DLD1 (cell line): ENCODE results near the gene THSD7B.

ENCODE experiments used
- in situ Hi-C: cut with HindIII; loops from 2 replicates; pipeline ENCODE4 v1.10.0; 2017; ENCODE audit warnings: low sequenced_read_pairs

The THSD7B gene

DNA sequence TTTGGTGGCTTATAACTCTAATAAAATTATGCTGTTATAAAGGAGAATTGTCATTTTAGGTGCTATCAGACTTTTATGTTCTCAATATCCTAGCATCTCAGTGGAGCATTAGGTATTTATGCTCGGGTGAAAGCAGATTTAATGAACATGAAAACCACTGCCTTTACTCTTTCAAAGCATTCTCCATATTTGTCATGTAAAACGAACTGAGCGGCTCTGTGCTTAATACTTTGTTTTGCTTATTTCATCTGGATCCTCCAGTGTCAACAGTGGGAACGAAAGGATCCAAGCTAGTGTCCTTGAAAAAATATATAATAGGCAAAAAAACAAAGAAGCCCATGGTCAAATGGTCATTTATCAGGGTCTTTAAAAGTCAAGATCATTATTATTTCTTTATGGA lies 53.5 kb downstream of the THSD7B start:
- in situ Hi-C loops = no loop called here

DNA sequence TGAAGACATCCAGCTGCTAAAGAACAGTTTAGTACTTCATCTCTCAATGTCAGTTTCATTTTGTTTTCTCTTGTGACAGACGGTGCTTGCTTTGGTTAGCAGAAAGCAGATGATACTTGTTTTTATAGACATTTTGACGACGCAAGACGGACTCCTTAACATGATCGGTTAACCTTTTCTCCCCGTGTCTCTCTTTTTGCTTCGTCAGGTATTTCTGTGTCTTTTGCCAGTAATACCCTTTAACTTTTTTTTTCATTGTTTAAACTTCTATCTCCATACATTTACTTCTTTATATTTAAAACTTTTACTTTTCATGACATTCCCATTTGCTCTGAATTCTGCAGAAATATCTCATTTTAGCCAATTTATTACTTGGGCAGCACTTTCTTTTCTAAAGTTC lies 57.9 kb downstream of the THSD7B start:
- in situ Hi-C loops = no loop called here

DNA sequence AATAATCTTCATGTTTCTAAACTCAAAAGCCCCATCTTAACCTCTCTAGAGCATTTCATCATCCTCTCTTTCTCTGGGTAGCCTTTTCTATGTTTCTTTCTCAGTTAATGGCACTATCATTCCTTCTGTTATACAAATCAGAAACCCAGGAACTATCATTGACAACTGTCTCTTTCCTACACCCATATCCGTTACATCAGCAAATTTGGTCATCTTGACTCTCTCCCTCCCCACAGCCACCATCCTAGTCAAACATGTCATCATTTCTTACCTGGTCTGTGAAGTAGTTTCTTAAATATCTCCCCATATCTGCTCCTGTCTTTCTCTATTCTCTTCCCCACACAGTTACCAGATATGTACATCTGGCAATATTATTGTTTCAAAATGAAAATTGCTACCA lies 62.8 kb downstream of the THSD7B start:
- in situ Hi-C loops = no loop called here

DNA sequence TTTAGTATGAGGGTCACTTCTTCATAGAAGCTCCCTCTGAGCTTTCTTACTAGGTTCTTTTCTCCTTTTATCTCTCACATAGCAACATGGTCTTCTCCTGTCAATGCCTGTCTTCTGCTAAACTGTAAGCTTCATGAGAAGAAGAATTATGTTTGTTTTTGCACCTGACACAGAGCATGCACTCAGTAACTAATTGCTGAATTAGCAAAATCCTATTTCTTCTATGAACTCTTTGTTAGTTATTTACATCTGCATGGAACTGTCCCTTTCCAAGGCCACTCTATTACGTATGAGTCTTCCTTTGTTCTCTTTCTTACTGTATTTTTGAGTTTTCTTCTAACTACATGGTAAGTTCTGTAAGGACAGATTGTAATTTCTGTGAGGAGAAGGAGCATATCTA lies 63.4 kb downstream of the THSD7B start:
- in situ Hi-C loops = no loop called here

DNA sequence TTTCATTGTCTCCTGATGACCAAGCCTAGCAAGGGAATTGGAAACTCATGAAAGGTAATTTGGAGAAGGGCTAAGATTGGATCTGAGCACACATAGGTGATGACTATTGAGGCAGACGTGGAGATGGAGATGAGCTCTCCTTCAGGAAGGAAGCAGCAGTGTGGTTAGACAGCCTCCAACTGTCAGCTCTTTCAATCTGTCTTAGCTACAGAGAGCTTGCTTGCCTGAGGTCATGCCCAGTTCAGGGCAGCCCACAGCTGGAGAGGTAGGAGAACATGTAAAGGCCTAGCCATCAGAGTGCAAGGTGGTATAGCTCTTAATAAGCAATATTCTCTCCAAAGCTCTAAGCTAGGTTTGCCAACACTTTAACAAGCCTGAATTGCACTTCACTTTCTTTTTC lies 79.2 kb downstream of the THSD7B start:
- in situ Hi-C loops = no loop called here

DNA sequence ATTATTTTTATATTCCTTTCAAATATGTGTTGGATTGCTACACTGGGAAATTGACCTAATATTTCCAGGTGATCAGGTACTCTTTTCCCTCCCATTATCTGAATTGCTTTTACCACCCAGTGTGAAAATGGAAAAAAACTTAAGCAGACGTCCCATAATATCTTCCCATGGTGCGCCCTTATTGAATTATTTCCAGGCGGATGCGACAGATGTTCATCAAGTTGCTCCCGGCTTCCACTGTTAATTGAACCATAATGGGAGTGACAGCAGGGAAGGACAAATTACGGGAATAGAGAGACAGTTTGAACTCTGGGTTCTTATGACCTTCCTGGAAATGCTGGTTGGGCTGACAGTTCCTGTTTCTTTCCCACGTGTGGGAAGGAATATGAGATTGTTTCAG lies 93.3 kb downstream of the THSD7B start:
- in situ Hi-C loops = no loop called here

DNA sequence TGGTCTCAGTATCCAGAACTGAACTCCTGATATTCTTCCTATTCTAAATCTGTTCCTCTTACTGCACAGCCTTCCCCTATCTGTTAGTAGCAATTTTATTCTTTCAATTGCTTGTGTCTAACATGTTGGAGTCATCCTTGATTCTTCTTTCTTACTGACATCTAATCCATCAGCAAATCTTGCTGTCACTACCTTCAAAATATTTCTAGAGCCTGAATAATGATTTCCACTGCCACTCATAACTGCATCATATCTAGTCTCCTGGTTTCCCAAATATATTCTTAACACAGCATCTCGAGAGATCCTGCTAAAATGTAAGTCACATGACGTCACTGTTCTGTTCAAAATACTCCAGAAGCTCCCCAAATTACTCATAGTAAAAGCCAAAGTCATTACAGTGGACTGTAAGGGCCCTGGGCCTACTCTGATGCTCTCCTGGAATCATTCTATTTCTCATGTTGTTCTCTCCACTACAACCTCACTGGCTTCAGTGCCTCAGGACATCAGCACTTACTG lies 95.2 kb downstream of the THSD7B start:
- in situ Hi-C loops = no loop called here

DNA sequence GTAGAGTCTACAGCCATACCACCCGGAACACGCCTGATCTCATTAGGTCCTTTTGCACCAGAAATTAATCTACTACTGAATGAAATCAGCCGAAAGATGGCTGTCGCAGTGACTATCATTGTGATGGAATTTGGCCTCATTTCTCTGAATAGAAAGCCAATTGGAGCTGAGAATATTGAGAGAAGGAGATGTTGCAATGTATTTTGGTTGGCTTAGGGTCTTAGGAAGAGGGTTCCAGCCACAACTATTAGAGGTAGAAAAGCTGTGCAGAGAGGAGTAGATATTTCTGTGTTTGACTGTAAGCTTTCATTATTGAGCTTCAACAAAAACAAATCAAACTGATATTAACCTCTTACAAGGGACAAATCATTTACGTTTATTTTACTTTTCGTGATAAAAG lies 98.1 kb downstream of the THSD7B start:
- in situ Hi-C loops = no loop called here

DNA sequence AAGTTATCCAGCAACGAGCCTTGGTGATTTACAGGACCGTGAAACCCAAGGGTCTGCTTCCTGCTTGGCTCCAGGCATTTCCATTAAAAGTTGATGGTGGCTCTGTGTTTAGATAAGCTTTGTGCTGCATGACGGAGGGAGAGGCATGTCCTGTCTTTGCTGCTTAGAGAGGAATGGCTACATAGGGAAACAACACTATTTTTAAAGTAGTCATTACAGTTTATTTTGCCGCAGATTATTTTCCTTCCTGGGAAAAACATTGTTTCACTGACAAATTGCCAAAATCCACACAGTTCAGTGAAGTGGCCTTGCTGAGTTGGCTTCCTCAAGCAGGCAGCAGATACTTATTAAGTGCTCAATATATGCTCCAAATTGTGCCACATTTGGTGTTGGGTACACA lies 98.5 kb downstream of the THSD7B start:
- in situ Hi-C loops = no loop called here

DNA sequence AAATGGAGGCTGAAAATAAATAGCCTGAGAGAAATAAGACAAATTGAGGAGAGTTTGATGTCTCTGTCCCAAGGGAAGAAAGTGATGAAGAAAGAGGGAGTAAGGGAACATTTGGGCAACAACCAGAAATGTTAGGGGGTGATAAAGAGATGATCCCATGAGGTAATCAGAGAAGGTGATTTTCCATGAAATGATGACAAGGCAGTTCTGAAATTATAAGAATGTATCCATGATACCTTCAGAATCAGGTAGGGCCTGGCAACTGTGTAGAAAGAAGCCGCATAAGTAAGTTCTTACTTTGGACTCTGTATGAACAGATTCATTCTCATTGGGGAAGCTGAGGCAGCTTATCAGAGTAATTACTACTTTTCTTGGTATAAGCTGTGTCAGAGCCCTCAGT lies 106.1 kb downstream of the THSD7B start:
- in situ Hi-C loops = no loop called here

DNA sequence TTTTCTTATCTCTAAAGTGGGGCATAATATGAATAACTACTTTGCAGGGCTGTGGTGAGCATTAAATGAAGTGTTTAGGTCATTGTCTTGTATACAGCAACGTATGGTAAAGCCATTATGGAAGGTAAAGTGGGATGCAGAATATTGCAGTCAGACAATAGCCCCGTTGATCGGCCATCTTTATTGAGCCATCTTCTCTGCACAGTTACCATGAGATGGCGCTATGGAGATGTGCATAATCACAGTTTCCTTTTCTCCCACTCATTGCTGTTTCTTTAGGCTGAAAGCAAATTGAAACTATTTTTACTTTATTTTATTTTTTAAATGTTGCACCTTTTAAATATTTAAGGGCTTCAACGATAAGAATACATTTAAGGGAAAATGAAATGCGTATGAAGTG lies 108.9 kb downstream of the THSD7B start:
- in situ Hi-C loops = no loop called here

DNA sequence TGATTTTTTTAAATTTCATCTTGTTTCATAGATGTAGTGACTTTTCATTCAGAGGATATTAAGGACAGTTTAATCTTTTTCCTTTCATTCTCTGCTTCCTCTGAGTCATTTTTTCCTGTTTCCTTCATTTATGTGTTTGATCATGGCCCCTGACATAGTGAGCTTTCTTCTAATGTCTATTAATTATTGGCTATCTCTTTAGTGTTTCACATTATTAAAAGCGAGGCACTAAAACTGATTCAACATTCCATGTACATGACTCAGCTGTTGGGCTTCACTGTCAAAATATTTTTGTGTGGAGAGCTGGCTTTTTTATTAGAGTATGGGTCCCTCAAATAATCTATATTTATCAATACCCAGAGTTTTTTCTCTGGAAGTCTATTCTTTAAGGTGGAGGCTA lies 125.8 kb downstream of the THSD7B start:
- in situ Hi-C loops = no loop called here

DNA sequence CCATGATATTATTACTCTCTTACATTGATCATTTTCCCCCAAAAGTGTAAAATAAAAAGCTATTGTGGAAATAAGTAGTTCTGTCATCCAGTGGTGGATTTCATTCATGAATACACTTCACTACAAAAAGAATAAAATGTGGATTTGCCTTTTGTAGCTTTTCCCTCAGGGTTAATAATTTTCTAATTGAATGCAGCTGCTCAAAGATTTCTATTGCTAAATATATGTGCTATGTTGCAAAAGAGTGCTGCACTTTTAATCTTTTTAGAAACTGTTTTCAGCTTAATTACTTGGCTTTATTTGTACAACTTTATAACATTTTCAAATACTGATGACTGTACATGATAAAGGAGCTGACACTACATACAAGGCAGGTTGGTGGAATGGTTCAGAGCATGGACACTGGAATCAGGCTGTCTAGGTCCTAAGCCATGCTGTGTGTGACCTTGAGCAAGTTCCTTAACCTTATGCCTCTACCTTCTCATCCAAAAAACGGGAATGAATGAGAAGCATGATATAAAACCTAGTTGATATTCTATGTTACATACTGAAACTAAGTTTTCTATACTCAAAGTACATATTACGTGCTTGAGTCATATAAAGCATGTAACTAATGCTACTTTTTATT lies 128.8 kb downstream of the THSD7B start:
- in situ Hi-C loops = no loop called here

DNA sequence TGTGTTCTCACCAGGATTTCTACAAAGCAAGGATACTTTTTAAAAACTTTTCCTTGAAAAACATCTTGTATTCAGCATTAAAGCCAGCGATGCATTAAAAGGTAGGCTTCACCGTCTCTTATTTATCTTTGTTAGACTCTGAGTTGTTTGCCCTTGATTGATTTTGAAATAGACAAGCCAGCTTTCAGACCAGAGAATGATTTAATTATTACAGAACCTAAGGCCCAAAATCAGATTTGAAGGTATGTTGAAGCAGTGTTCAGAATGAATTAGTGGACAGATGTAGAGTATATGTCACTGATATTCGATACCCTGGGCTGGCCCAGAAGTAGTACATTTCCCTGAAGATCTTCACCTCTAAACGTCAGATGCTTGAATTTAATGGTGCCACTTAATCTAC lies 136.4 kb downstream of the THSD7B start:
- in situ Hi-C loops = no loop called here

DNA sequence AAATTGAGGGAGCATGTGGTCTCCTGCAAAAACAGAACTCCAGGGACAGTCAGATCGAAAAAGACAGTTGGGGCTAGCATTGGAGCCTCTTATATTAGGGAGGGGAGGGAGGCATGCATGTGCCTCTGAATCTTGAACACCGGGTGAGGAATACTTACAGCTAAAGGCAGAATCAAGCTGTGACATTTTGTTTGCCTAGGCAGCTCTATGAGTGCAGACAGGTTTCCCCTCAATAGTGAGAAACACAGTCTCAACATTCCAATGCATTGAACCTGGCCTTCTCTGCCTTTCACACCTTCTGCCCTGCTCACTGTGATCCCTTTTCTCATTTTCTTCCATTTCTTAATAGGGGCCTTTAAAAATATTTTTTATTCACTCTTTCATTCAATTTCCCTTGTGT lies 140.4 kb downstream of the THSD7B start:
- in situ Hi-C loops = no loop called here

DNA sequence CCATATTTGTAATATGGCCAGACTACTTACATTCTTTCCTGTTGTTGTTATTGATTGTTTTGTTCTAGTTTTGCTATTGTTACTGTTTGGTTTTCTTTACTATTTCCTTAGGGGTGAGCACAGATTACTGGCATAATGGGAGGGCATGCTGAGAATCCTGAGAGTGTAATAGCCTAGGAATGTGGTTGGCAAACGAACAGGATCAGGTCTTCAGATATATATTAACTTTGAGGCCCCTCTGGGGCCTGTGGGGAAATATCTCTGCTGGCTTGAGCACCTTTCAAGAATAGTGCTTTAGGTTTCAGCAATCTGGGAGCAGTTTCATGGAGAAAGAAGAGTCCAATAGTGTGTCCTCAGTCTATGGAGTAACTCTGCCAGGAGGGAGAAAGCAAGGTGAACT lies 144.4 kb downstream of the THSD7B start:
- in situ Hi-C loops = no loop called here

DNA sequence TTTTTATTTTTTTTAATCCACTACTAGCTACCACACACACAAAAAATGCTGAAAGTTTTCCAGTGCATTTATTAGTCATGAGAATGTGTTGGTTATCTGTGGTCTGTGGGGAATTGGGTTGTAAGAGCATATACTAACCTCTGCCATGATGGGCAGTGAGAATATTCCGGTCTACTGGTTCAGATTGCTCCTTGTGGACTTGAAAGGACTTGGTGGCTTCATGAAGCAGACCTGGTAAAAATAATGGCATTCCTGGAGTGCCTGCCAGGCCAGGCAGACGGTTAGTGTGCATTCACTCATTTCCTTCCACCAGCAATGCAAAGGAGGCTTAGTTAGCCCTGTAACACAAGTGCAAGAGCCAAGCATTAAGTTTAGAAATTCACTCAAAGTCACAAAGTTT lies 150.8 kb downstream of the THSD7B start:
- in situ Hi-C loops = no loop called here

DNA sequence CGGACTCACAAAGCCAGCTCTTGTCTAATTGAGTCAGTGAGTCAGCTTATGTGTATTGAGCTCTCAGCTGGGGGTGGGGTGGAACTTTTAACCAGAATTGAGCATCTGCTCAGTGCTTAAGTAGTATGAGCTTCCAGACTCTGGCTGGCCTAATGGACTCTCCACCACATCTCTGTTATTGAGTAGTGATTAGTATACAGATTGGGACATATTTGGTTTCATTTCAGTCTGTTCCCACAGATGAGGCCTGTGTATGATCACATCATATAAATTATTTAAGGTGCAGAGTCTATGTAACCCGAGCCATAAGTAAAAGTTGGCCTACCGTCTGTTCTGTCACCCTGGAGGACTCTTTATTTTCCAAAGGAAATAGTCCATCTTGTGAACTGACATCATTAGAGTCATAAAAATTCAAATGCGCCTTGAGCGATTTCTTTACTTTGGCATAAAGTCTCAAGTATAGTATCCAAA lies 152.1 kb downstream of the THSD7B start:
- in situ Hi-C loops = no loop called here

DNA sequence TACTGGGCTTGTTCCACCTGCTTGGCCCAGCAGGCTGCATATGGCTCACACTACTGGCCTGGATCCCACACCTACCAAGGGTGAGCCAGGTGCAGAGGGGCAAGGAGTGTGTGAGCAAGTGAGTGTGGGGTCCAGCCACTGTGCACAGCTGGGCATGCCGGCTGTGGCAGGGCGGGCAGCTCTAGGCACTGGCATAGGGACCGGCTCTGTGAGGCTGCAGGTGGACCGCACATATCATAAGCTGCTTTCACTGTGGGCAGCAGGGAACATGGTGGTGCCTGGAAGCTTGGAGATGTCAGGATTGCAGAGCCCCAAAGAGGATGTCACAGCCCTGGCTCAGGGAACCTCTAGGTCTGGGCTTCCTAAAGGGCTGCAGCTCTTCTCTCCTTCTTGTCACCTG lies 154.3 kb downstream of the THSD7B start:
- in situ Hi-C loops = no loop called here

DNA sequence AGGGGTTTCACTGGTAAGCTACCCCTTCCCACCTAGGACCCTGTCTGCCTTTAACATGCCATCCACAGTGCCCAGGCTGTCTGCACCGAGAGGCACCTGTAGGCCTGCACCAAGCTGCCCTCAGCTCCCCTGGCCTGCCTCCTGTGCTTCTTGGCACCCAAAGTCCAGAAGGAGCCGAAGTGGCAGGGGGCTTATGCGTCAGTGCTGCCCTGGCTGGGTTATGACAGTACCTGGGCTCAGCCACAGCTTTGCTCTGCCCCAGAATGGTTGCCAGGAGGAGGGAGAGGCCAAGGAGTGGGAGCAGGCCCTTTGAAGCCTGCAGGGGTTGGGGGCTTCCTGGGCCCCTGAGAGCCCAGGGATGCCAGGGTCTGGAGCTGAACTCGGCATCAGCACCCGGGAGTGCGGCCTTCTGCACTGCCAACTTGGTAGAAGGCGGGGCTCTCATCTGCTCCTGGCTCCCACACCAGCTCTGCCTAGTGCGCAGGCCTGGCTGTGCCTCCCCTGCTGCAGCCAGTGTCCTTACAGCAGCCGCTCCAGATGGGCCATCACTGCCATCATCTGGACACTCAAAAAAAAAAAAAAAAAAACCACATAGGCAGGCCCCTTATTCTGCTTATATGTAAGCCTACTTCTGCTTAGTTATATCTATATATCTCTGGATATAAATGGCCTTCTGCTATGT lies 155.4 kb downstream of the THSD7B start:
- in situ Hi-C loops = no loop called here

DNA sequence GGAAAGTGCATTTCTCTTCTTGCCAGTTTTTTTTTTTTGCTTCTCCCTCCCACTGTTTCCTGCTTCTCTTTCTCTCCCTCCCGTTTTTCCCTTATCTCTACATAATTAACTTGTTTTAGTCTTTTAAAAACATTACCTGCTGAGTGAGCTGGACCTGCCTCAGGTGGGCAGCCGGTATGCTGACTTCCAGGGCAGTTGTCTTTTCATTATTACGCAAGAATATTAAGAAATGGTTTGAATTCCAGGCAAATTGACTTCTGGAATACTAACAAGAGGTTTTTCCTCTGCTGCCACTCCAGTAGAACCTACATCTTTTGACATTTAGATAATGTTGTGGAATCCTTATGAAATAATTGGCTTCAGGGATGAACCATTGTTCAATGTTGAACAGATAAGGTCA lies 161.8 kb downstream of the THSD7B start:
- in situ Hi-C loops = no loop called here

DNA sequence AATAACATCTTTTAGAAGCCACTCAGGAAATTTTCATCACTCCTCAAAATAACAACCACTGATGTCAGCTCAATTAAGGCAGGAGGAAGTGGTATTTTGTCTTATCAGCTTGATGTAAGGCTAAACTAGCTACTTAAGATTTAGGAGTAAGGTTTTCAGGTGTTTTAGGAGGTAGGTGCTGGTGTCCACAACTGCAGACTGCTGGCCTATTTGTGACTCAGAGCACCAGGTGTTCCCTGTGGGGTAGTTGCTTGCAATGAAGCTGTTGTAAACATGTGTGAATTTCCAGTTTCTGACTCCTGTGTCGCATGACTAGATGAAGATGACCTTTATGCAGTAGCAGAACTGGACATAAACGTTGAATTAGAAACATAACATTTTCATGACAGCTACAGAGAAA lies 164.2 kb downstream of the THSD7B start:
- in situ Hi-C loops = no loop called here

DNA sequence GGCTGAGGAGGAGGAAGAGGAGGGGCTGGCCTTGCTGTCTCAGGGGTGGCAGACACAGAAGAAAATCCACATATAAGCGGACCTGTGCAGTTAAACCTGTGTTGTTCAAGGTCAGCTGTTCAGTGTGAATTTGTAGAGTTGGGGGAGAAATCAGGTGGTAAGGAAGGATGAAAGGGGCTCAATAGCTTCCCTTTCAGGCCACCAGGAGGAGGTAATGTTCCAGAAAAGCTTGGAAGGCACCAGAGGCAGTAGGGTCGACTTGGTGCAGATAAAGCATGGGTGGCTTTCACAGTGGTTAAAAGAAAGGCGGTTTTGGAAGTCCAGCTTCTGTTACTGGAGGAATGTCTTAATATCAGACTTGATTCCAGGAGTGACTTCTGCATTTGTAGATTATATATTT lies 167.4 kb downstream of the THSD7B start:
- in situ Hi-C loops = no loop called here
